Measurements from ENCODE around the gene TERB2. TPM values are rescaled to one million over a fixed set of nuclear protein-coding genes. Genes with fewer than 3 reads are reported as not detected.
"Not testable (repeated sequence)": the region's sequence is repeated elsewhere in the genome, so short reads cannot be mapped to it uniquely, and the experiment has no call there.

TERB2 gene
- total RNA-seq, 1 donor from 2014 or later, result not detected

DNA sequence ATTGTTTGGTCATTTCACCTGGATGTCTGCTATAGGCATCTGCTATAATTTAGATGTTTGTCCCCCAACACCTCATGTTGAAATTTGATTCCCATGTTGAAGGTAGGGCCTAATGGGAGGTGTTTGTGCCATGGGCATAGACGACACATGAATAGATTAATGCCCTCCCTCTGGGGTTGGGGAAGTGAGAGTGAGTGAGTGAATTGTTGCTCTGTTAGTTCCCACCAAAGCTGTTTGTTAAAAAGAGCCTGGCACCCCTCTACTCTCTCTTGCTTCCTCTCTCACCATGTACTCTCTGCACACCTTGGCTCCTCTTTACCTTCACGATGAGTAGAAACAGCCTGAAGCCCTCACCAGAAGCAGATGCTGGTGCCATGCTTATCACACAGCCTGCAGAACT lies 42.6 kb downstream of the TERB2 start:
- no peaks in the 10 kb centered on the region for H3K9me3 Mint-ChIP-seq (ENCODE audit: low read depth)
- H3K27ac Mint-ChIP-seq (ENCODE audit: unreplicated experiment), result no peak overlapping the region
- H3K4me3 Mint-ChIP-seq (ENCODE audit: unreplicated experiment), result no peak overlapping the region
- no peaks in the 10 kb centered on the region for H3K4me1 Mint-ChIP-seq (ENCODE audit: low read depth)
- H3K36me3 Mint-ChIP-seq (ENCODE audit: low read depth), result no peaks in the 10 kb centered on the region
- peaks cover 36% of the 10 kb centered on the region for H3K27me3 Mint-ChIP-seq (ENCODE audit: low read depth)
- no peak for DNase-seq (ENCODE audit: low spot score)
- TF ChIP-seq, protein P1, sequence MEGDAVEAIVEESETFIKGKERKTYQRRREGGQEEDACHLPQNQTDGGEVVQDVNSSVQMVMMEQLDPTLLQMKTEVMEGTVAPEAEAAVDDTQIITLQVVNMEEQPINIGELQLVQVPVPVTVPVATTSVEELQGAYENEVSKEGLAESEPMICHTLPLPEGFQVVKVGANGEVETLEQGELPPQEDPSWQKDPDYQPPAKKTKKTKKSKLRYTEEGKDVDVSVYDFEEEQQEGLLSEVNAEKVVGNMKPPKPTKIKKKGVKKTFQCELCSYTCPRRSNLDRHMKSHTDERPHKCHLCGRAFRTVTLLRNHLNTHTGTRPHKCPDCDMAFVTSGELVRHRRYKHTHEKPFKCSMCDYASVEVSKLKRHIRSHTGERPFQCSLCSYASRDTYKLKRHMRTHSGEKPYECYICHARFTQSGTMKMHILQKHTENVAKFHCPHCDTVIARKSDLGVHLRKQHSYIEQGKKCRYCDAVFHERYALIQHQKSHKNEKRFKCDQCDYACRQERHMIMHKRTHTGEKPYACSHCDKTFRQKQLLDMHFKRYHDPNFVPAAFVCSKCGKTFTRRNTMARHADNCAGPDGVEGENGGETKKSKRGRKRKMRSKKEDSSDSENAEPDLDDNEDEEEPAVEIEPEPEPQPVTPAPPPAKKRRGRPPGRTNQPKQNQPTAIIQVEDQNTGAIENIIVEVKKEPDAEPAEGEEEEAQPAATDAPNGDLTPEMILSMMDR (IDR thresholded peaks at IDR 0.05), result no peak

DNA sequence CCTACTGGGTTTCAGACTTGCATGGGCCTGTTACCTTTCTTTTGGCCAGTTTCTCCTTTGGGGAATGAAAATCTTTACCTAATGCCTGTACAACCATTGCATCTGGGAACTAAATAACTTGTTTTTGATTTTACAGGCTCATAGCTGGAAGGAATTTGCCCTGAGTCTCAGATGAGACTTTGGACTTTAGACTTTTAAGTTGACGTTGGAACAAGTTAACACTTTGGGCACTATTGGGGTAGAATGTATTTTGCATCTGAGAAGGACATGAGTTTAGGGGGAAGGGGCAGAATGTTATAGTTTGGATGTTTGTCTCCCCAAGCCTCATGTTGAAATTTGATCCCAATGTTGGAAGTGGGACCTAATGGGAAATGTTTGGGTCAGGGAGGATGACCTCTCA lies 44.7 kb downstream of the TERB2 start:
- not testable (repeated sequence) for H3K9me3 Mint-ChIP-seq (ENCODE audit: low read depth)

DNA sequence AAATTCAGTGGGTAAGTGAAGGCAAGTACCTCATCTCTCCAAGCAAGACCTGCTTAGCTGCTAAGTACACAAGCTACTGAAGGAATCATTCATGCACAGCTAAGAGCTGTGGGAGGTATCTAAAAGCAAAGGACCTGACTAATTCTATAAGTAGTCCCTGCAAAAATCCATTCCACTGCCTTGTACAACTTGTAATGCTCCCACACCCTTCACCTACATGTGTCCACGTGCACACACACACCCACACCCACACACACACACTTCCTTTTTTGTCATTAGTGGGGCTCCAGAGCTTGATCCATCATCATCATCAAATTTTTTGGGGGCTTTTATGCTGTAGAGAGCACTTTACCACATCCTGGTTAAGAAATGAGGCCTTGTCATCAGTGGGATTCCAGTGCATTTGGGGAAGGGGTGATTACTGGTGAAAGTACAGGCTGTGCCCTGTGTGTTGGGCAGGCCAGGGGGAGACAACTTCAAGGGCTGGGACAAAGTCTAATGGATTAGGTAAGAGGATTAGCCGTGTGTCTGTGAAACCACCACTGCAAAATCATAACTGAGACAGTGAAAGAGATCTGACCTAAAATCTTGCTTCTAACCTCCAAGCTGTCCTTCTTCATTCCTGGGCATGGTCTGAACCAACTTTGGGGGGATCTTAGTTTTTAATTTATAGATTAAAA lies 47.4 kb downstream of the TERB2 start:
- H3K9me3 Mint-ChIP-seq (ENCODE audit: low read depth); H3K4me3 Mint-ChIP-seq (ENCODE audit: unreplicated experiment); H3K27ac Mint-ChIP-seq (ENCODE audit: unreplicated experiment); DNase-seq (ENCODE audit: low spot score); H3K4me1 Mint-ChIP-seq (ENCODE audit: low read depth); H3K36me3 Mint-ChIP-seq (ENCODE audit: low read depth): not testable (repeated sequence)
- peaks cover 26% of the 10 kb centered on the region for H3K27me3 Mint-ChIP-seq (ENCODE audit: low read depth)

More for the DNA sequence above, 44.7 kb downstream of the TERB2 start:
- peaks cover 34% of the 10 kb centered on the region for H3K27me3 Mint-ChIP-seq (ENCODE audit: low read depth)
- not testable (repeated sequence) for H3K4me3 Mint-ChIP-seq (ENCODE audit: unreplicated experiment); H3K4me1 Mint-ChIP-seq (ENCODE audit: low read depth); DNase-seq (ENCODE audit: low spot score); H3K36me3 Mint-ChIP-seq (ENCODE audit: low read depth); H3K27ac Mint-ChIP-seq (ENCODE audit: unreplicated experiment)

DNA sequence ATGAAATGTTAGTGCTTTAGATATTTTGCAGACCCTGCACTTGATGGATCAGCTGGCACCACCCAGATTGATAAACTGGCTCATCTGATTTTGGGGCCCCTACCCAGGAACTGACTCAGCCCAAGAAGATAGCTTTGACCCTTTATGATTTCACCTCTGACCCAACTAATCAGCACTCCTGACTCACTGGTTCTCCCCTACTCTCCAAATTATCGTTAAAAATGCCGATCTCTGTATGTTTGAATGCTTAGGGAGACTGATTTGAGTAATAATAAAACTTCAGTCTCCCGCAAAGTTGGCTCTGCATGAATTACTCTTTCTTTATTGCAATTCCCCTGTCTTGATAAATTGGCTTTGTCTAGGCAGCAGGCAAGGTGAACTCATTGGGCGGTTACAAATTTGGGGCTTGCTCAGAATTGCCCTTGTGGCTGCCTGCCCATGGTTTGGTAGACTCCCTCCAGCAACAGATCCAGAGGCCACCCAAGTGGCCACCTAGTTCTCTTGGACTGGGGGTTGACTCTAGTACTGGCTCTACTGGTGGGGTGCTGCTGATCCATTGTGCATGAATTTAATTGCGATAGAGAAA lies 48.2 kb downstream of the TERB2 start:
- not testable (repeated sequence) for H3K27ac Mint-ChIP-seq (ENCODE audit: unreplicated experiment); H3K9me3 Mint-ChIP-seq (ENCODE audit: low read depth); H3K4me1 Mint-ChIP-seq (ENCODE audit: low read depth); H3K36me3 Mint-ChIP-seq (ENCODE audit: low read depth); H3K4me3 Mint-ChIP-seq (ENCODE audit: unreplicated experiment); DNase-seq (ENCODE audit: low spot score)
- H3K27me3 Mint-ChIP-seq (ENCODE audit: low read depth), result peaks cover 21% of the 10 kb centered on the region

DNA sequence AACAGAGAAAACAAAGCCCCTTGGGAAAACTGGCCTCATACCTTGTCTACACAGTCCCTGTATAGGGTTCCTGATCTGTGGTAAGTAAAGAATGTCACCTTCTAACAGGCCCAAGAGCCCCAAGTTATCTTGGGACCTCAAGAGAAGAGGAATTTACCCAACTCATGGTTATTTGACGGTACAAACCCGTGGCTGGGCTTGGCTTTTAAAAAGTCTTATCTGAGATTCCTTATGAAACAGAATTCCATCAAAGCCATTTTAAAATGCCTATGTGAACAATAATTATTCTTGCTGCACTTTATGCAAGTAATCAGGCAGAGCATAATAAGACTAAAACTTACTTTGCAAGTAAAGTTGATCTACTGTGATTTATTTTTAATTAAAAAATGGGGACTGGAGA lies 52.6 kb downstream of the TERB2 start:
- Mint-ChIP-seq H3K27me3 (ENCODE audit: low read depth) (peaks cover 10% of the 10 kb centered on the region), H3K27ac (ENCODE audit: unreplicated experiment) (no peak overlapping the region), H3K36me3 (ENCODE audit: low read depth) (no peaks in the 10 kb centered on the region), H3K4me1 (ENCODE audit: low read depth) (no peaks in the 10 kb centered on the region), H3K4me3 (ENCODE audit: unreplicated experiment) (no peak overlapping the region), H3K9me3 (ENCODE audit: low read depth) (peaks cover 6% of the 10 kb centered on the region)
- TF ChIP-seq, protein P1 (IDR thresholded peaks at IDR 0.05), result no peak
- DNase-seq (ENCODE audit: low spot score), result no peak

DNA sequence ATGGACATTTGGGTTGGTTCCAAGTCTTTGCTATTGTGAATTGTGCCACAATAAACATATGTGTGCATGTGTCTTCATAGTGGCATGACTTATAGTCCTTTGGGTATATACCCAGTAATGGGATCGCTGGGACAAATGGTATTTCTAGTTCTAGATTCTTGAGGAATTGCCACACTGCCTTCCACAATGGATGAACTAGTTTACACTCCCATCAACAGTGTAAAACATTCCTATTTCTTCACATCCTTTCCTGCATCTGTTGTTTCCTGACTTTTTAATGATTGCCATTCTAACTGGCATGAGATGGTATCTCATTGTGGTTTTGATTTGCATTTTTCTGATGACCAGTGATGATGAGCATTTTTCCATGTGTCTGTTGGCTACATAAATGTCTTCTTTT lies 58.6 kb downstream of the TERB2 start:
- peaks cover 35% of the 10 kb centered on the region for H3K27me3 Mint-ChIP-seq (ENCODE audit: low read depth)
- H3K36me3 Mint-ChIP-seq (ENCODE audit: low read depth); H3K27ac Mint-ChIP-seq (ENCODE audit: unreplicated experiment); H3K9me3 Mint-ChIP-seq (ENCODE audit: low read depth); H3K4me3 Mint-ChIP-seq (ENCODE audit: unreplicated experiment); H3K4me1 Mint-ChIP-seq (ENCODE audit: low read depth); DNase-seq (ENCODE audit: low spot score): not testable (repeated sequence)

DNA sequence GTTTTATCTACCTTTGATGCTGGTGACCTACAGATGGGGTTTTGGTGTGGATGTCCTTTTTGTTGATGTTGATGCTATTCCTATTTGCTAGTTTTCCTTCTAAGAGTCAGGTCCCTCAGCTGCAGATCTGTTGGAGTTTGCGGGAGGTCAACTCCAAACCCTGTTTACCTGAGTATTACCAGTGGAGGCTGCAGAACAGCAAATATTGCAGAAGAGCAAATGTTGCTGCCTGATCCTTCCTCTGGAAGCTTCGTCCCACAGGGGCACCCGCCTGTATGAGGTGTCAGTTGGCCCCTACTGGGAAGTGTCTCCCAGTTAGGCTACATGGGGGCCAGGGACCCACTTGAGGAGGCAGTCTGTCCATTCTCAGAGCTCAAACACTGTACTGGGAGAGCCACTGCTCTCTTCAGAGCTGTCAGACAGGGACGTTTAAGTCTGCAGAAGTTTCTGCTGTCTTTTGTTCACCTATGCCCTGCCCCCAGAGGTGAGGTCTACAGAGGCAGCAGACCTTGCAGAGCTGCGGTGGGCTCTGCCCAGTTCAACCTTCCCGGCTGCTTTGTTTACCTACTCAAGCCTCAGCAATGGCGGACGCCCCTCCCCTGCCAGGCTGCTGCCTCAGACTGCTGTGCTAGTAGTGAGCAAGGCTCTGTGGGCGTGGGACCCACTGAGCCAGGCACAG lies 63.9 kb downstream of the TERB2 start:
- peaks cover 34% of the 10 kb centered on the region for H3K27me3 Mint-ChIP-seq (ENCODE audit: low read depth)
- H3K27ac Mint-ChIP-seq (ENCODE audit: unreplicated experiment); DNase-seq (ENCODE audit: low spot score); H3K9me3 Mint-ChIP-seq (ENCODE audit: low read depth); H3K36me3 Mint-ChIP-seq (ENCODE audit: low read depth); H3K4me3 Mint-ChIP-seq (ENCODE audit: unreplicated experiment); H3K4me1 Mint-ChIP-seq (ENCODE audit: low read depth): not testable (repeated sequence)

DNA sequence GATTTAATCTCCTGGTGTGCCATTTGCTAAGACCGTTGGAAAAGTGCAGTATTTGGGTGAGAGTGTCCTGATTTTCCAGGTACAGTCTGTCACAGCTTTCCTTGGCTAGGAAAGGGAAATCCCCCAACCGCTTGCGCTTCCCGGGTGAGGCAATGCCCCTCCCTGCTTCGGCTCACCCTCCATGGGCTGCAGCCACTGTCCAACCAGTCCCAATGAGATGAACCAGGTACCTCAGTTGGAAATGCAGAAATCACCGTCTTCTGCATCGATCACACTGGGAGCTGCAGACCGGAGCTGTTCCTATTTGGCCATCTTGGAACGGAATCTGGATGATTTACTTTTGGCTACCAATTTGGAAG lies 64.4 kb downstream of the TERB2 start:
- H3K27me3 Mint-ChIP-seq (ENCODE audit: low read depth), result peaks cover 34% of the 10 kb centered on the region
- not testable (repeated sequence) for DNase-seq (ENCODE audit: low spot score); H3K9me3 Mint-ChIP-seq (ENCODE audit: low read depth); H3K36me3 Mint-ChIP-seq (ENCODE audit: low read depth); H3K27ac Mint-ChIP-seq (ENCODE audit: unreplicated experiment); H3K4me3 Mint-ChIP-seq (ENCODE audit: unreplicated experiment); H3K4me1 Mint-ChIP-seq (ENCODE audit: low read depth)

Measured in chondrocyte (in vitro differentiated cells).